ENCODE data around the gene SLC22A3. TPM values are rescaled to one million over a fixed set of nuclear protein-coding genes. Genes with fewer than 3 reads are reported as not detected.

SLC22A3 gene
- total and polyA plus RNA-seq, 4 donors, result 9.5 to 65.0 (median 33.3) TPM

DNA sequence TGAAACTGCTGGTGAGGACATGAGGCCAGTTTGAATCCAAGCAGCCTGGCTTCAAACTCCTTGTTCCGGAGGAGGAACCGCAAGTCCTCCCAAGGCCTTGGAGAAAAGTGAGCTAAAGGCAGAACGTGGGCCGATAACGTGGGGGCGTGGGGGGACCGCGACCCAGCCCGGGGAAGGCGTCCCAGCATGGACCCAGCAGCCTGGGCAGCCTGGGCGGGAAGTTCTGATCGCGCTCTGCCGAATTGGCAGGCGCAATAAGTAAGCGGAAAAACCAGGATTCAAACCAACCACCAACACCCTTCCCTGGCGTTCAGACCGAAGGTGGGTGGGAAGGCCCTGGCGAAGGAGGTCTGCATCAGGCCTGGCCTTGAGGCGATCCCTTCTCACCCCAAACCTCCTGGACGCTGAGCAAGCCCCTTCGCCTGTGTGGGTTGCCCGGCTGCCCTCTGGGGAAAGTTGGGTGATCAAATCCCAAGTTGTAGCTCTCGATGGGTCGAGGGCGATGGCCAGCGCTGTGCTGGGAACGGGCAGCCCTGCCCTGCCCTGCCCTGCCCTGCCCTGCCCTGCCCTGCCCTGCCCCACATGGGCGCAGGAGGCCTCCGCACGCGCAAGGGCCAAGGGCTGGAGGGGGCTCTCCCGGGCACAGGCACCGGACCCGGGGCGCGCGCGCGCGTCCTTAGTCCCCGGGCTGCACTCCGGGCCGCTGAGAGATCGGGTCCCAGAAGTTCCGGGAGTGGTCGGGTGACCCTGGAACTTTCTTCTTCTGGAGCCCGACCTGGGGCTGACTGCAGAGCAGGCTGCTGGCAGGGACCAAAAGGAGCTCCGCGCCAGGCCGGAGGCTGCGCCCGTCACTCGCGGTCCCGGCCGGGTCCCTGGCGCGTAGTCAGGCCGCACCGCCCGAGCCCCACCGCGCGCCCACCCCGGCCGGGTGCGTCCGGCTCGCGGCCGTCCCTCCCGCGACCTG is 637 bp upstream of the SLC22A3 start:
- Histone ChIP-seq H3K27ac (ENCODE audit: low read depth in 1 of 2, low read length in 1 of 2) (no peak overlapping the region), H3K9ac (ENCODE audit: insufficient read depth in 1 of 2, low read length in 2 of 2) (no peak overlapping the region), H3K36me3 (ENCODE audit: control insufficient read depth in 4 of 4, insufficient read depth in 4 of 4, low read length in 4 of 4) (no peaks in the 10 kb centered on the region), H3K9me3 (ENCODE audit: control insufficient read depth in 4 of 4, insufficient read depth in 3 of 4, low read length in 3 of 4) (peaks cover 0 to 7% (median 0%) of the 10 kb centered on the region in 4 donors), H3K4me3 (peak overlapping the region; percentile 62), H3K27me3 (ENCODE audit: control insufficient read depth in 3 of 3, insufficient read depth in 3 of 3, low read length in 2 of 3) (peaks cover 12 to 26% (median 19%) of the 10 kb centered on the region in 3 donors), H3K4me1 (ENCODE audit: control insufficient read depth in 5 of 5, insufficient read depth in 5 of 5, low read length in 5 of 5) (peaks cover 0 to 13% (median 0%) of the 10 kb centered on the region in 5 donors)
- DNase-seq (no peak), ATAC-seq (ENCODE audit: insufficient read depth, low FRiP score) (peak; percentile 22)
- 31 to 53% methylated on average over 40 to 74 of the region's 74 CpGs for WGBS, 2 donors
- TF ChIP-seq, protein P1, sequence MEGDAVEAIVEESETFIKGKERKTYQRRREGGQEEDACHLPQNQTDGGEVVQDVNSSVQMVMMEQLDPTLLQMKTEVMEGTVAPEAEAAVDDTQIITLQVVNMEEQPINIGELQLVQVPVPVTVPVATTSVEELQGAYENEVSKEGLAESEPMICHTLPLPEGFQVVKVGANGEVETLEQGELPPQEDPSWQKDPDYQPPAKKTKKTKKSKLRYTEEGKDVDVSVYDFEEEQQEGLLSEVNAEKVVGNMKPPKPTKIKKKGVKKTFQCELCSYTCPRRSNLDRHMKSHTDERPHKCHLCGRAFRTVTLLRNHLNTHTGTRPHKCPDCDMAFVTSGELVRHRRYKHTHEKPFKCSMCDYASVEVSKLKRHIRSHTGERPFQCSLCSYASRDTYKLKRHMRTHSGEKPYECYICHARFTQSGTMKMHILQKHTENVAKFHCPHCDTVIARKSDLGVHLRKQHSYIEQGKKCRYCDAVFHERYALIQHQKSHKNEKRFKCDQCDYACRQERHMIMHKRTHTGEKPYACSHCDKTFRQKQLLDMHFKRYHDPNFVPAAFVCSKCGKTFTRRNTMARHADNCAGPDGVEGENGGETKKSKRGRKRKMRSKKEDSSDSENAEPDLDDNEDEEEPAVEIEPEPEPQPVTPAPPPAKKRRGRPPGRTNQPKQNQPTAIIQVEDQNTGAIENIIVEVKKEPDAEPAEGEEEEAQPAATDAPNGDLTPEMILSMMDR (IDR thresholded peaks at IDR 0.05; ENCODE audit: control extremely low read depth, extremely low read depth), result no peak

DNA sequence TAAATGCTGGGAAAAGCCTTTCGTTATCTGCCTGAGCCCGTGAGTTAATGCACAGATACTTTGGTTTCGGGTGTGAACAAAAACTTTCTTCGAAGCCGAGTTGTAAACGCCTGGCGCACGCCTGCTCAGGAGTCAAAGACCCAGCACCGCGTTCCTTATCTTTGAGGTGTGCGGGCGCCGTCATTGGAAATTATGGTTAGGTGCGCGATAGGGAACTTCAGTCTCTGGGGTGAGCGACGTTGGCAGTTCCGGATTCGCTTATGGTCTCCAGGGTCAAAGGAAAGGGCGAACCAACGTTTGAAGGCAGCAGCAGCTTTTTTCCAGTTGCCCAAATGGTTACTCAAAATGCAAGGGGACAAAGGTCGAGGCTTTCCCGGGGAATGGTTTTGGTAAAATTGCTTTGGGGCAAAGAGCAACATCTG is 853 bp downstream of the SLC22A3 start:
- Histone ChIP-seq H3K27ac (ENCODE audit: low read depth in 1 of 2, low read length in 1 of 2) (peak overlapping the region in 1 of 2 donors; percentile 82), H3K27me3 (ENCODE audit: control insufficient read depth in 3 of 3, insufficient read depth in 3 of 3, low read length in 2 of 3) (peaks cover 12 to 26% (median 19%) of the 10 kb centered on the region in 3 donors), H3K36me3 (ENCODE audit: control insufficient read depth in 4 of 4, insufficient read depth in 4 of 4, low read length in 4 of 4) (no peaks in the 10 kb centered on the region), H3K9me3 (ENCODE audit: control insufficient read depth in 4 of 4, insufficient read depth in 3 of 4, low read length in 3 of 4) (peaks cover 0 to 7% (median 0%) of the 10 kb centered on the region in 4 donors), H3K4me3 (peak overlapping the region; percentile 62), H3K9ac (ENCODE audit: insufficient read depth in 1 of 2, low read length in 2 of 2) (no peak overlapping the region), H3K4me1 (ENCODE audit: control insufficient read depth in 5 of 5, insufficient read depth in 5 of 5, low read length in 5 of 5) (peaks cover 0 to 13% (median 0%) of the 10 kb centered on the region in 5 donors)
- TF ChIP-seq, protein P1 (IDR thresholded peaks at IDR 0.05; ENCODE audit: control extremely low read depth, extremely low read depth), result no peak
- 3 to 4% methylated on average over 23 of the region's 23 CpGs for WGBS, 2 donors
- DNase-seq (no peak), ATAC-seq (ENCODE audit: insufficient read depth, low FRiP score) (no peak)

DNA sequence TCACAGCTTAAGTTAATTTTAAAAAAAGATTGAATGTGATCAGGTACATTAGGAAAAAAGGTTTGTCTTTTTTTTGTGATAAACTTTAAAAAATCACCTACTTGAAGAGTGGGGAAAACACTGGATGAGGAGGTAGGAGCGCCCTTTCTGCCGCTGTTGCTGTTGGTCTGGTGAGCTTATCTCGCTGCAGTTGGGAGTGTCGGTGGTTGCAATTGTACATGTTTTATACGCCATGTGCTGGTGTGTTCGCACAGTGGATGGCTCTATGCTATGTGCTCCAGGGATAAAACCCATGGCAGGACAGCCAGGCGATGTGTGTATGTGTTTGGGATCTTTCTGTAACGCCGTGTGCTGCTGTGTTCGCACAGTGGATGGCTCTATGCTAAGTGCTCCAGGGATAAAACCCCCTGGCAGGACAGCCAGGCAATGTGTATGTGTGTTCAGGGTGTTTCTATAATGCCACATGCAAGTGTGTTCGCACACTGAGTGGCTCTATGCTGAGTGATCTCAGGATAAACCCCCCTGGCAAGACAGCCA is 1.7 kb downstream of the SLC22A3 start:
- Histone ChIP-seq H3K4me3 (peak overlapping the region; percentile 45), H3K27ac (ENCODE audit: low read depth in 1 of 2, low read length in 1 of 2) (peak overlapping the region in 1 of 2 donors; percentile 73), H3K9me3 (ENCODE audit: control insufficient read depth in 4 of 4, insufficient read depth in 3 of 4, low read length in 3 of 4) (peaks cover 0 to 7% (median 0%) of the 10 kb centered on the region in 4 donors), H3K36me3 (ENCODE audit: control insufficient read depth in 4 of 4, insufficient read depth in 4 of 4, low read length in 4 of 4) (no peaks in the 10 kb centered on the region), H3K27me3 (ENCODE audit: control insufficient read depth in 3 of 3, insufficient read depth in 3 of 3, low read length in 2 of 3) (peaks cover 12 to 26% (median 19%) of the 10 kb centered on the region in 3 donors), H3K4me1 (ENCODE audit: control insufficient read depth in 5 of 5, insufficient read depth in 5 of 5, low read length in 5 of 5) (peaks cover 0 to 13% (median 0%) of the 10 kb centered on the region in 5 donors), H3K9ac (ENCODE audit: insufficient read depth in 1 of 2, low read length in 2 of 2) (no peak overlapping the region)
- DNase-seq (no peak), ATAC-seq (ENCODE audit: insufficient read depth, low FRiP score) (no peak)
- 68 to 81% methylated on average over 11 of the region's 11 CpGs for WGBS, 2 donors
- TF ChIP-seq, protein P1 (IDR thresholded peaks at IDR 0.05; ENCODE audit: control extremely low read depth, extremely low read depth), result no peak

Data from lung (tissue), 12 donors.